Activated T-cell treated with anti-CD3 and anti-CD28 coated beads for 1 hour (primary cell): Measurements from ENCODE around the gene RASA3.

Experiments
- DNase-seq: peaks from one replicate; pipeline ENCODE4 v3.0.0-alpha.2; 2020; ENCODE audit warnings: low read depth

RASA3 gene

DNA sequence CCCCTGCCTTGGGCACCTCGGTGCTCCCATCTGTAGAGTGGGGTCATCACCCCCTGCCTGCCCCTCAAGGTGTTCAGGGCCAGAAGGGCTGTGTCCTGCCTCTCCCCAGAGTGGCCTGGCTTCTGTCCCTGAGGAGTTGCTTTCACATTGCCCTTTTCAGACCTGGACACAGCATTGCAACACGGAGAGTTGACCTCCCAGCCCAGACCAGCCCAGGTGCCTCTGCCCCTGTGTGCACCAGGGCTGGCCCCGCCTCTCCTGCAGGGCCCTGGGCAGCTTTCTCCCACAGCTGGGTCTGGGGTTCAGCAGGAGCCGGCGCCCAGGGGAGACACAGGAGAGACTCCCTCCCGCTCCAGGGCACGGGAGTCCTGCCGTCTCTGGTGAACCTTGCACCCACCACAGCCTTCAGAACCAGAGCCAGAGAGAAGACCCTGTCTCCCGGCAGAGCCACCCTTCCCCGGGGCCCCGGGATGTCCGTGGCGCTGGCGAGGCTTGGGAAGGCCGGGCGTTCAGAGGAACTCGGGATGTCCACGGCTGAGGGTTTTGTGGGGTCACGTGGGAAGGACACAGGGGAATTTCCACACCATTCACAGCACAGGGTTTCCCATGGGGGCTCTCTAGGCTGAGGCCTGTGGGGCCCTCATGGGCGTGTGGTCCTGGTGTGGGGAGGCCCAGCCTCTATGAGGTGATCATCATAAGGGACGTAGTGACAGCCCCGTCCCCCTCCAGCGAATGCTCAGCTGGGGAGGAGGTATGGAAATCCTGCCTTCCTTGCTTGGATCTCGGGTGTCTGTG, 181.8 kb downstream of the RASA3 start:
- DNase-seq = no peak

DNA sequence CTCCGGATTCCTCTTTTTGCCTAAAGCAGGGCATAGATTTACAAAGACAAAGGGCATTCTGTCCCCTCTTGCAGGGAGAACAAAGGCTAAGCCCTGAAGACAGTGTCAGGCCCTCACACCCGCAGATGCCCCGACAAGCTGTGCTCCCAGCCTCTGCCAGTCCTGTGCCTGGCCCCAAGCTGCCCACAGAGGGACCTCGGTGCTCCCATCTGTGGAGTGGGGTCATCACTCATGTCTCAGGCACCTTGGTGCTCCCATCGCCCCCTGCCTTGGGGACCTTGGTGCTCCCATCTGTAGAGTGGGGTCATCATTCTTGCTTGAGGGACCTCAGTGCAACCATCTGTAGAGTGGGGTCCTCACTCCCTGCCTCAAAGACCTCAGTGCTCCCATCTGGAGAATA, 182.9 kb downstream of the RASA3 start:
- DNase-seq = no peak

DNA sequence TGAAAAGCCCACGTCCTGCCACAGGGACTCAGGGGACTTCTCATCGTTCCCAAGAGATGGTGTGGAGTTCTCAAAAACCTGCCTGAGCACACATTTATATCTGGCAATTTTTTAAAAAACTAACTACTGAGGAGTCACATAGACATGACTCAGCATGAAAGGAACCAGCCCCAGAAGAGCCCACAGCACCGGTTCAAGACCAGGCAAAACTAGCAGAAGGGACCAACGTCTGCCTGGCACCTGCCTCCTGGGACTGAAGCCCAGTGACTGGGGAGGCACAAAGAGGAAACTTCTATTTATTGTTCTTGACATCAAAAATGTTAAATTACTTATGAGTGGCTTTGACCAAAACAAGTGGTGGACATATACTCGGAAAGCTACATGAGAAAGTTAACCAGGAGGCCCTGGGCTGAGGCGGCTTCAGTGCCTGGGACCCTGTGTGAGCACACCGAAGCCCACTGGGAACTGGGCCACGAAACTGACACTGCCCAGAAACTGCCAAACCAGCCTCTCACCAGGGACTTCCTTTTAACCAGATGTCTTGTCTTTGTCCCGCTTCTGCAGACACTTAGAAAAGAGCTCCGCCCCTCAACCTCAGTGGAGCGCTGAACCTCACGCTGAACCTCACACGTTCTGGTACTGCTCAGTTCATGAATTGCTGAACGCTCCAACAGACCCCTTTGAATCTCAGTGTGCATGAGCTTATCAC, 184.2 kb downstream of the RASA3 start:
- DNase-seq = no peak

DNA sequence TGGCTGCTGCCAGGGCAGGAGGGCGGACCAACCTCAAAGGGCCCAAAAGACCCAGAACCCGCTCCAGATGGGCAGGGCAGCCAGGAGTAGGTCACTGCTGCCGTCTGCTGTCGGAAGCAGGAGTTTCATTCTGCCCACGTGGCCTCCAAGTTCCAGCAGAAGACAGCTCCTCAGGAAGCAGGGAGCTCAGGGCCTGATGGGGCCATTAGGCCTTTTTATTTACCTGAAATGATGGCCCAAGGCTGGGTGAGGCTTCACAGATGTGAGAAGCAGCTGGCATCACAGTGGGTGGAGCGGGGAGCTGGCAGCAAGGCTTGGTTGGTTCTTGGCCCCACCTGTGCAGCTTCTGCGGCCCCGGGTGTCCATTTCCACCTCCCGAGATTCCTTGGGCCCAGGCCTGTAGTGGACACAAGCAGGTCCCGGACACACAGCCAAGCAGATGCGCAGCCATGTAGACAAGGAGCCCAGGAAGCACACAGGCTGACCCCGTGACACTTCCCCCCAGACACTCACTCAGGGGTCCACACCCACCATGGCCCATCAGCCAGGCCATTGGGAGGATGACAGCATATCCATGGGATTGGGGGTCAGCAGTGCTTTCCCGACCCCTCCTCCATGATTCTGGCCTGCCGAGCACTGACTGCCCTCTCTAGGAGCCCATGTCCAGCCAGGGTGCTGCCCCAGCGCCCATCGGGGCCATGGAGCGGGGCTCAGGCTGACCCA, 185.0 kb downstream of the RASA3 start:
- DNase-seq = no peak

DNA sequence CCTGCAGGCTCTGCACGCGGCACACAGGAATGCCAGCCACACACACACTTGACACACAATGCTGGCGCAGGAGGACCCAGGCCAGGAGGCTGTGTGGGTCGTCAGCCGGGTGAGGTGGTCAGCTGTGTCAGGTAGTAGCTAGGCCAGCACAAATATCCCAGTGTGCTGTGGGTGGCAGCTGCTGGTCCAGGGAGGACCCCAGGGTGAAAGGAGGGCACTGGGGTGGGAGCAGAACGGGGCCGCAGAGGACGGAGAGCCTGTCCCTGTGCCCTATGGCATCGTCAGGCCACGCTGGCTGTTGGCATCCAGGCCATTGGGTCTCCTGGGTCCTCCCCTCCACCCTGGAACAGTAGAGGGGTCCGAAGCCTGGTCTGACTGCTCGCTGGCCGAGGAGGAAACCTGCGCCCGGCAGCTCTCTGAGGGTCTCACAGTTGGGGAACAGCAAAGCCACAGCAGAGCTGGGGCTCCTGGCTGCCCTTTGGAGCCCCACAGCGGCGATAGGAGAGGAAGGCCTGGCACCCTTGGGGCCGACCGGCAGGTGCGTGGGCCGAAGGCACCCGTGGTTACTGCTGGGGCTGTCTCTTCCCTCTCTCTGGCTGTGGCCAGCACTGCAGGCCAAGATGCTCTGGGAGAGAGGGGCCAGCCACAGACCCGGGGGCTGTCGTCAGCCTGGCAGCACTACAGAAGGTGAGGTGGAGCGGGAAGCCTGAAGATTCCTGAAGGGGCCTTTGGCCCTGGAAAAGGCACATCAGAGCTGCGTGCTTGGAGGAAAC, 185.8 kb downstream of the RASA3 start:
- DNase-seq = no peak

DNA sequence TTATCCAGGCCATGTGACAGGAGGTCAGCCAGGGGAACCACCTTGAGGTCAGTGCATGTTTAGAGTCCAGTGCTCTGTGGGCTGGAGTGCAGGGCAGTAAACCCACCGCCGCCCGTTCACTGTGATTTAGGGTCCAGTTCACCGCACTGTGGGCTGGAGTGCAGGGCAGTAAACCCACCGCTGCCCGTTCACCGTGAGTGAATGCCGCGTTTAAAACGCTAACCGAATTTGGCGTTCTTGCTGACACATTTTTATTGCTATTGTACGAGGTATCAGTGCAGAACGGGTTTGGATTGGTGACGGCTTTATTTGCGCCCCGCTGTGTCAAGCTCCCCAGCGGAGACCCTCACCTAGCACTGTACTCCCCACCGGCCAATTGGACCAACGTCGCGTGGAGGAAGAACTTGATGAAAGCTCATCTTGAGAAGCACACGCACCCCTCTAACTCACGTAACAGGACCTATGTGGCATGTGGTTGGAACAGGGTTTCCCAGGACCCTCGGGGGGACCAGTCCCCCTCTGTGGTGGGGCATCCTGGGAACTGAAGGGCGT, 186.5 kb downstream of the RASA3 start:
- DNase-seq = no peak

DNA sequence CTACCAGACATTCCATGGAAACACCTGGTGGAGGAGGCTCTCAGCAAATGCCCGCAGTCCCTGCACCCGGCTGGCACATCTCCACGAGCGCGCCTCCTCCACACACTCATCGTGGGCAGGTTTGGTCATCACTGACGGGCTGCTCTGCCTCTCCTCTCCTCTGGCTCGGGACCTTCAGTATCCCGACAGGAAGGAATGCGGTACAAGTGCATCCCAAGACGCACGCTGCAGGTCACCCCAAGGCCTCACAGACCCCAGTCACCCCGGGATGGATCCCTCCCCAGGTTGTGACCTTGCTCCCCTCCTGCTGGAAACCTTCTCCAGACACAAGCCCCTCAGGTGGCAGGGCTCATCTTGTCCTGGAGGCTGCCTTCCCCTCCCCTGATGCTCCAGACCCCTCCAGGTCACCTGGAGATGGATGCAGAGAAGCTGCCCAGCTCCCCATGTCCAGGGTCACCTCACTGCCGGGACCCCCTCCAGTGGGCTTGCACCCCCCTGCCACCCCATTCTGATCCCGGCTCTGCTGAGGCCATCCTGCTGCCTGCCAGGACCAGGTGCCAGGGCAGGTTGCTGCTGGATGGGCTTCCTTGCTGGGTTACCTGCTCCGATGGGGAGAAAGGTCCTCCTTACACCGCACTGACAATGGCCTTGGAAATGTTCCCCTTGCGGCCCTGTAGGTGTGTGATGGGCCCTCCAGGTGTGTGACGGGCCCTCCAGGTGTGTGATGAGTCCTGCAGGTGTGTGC, 188.4 kb downstream of the RASA3 start:
- DNase-seq = no peak

DNA sequence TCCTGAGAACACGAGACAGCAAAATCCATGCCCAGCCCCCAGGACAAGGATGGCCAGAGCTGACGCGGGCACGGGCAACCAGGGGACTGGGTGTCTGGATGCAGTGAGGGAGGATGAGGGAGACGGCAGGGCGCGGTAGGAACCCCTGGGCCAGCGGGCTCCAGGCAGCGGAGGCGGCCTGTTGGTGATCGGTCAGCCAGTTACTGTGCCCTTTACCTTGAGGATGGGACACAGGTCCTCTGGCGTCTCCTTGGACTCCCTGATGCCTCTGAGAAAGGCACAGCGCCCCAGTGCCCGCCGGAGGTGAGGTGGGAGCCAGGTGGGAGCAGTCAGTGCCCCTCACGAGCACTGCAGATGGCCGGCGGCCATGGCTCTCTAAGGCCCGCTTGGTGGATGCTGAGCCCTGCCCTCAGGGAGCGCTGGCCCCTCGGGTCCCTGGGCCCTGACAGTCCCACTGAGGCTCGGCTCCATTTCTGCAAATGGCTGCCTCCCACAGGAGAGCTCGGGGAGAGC, 189.8 kb downstream of the RASA3 start:
- DNase-seq = no peak

DNA sequence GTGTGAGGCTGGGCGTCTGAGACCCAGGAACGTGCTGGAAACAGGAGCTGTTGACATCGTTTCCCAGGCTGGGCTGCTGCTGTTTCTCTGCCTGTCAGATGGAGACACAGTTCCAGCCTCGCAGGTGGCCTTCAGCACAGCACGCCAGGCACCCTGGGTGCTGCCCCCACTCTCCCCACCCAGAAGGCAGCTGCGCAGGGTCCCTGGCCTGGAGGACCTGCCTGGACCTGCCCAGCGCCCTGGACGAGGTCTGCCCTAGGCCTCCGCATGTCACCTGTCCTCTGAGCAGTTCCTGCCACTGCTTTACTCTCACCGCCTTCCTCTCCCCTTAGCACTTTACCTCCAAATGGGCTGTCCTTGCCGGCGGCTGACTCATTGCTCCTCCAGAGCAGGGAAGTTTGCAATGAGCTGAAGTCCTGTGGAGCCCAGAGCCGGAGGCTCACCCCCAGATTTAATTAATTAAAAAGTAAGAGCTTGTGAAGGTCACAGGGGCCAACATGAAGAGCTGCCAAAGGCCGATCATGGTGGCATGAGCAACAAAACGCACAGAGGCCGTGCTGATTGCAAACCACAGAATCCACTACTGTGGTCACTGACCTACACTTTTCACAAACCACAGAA, 190.7 kb downstream of the RASA3 start:
- no peak for DNase-seq

DNA sequence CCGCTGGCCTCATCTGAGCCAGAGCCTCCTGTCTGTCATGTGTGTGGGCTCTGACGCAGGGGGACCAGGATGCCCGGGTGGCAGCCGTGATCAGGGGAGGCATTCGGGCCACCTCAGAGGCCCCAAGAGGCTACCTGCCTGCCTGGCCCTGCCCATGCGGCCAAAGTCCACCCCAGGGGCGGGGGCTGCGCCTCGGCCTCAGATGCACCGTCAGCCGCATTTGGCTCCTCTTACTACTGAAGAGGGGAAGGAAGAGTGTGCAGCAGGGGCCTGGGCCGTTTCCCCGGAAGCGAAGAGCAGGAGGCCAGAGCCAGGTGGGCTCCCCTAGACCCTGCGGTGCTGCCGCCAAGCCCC, 192.5 kb downstream of the RASA3 start:
- DNase-seq = no peak

DNA sequence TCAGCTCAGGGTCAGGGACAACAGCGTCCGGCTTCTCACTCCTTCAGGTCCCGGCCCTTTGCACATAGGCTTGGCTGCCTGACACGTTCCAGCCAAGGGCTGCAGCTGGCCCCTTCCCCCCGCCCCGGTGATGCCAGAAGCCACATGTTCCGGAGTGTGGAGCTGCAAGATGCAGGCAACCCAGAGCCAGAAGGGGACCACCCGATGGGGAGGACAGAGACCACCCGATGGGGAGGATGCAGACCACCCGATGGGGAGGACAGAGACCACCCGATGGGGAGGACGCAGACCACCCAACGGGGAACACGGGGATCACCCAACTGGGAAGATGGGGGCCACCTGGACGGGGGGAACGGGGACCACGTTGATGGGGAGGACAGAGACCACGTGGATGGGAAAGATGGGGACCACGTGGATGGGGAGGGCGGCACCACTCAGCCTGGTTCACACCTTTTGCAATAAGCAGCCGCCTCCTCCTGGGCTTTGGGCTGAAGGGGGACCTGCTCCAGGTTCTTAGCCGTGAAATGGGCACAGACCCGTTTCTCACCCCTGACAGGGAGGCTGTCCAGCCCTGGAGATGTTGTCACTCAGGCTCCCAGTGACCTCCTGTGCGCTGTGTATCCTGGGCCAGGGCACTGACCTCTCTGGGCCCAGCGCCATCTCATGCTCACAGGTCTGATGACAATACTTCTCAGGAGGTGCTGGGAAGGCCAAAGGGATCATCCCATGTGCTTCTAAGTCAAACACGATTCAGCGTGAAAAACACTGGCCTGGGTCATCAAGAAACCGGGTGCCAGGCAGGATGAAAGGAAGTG, 193.1 kb downstream of the RASA3 start:
- no peak for DNase-seq

DNA sequence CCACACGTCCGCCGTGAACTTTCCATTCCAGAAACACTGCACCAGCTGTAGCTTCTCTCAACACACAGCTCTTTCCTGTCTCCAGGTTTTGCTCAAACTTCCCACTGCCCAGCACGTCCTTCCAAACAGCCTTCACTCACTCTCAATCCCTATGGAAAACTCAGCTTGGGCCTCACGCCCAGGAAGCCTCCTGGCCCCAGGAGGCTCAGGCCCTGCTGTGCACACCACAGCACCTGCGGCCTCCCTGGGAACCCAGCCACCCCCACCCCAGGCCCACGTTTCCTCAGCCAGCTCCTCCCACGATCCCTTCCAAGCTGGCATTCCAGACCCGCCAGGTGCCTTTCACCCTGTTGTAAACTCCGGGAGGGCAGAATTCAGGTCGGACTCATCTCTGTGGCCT, 193.7 kb downstream of the RASA3 start:
- no peak for DNase-seq

DNA sequence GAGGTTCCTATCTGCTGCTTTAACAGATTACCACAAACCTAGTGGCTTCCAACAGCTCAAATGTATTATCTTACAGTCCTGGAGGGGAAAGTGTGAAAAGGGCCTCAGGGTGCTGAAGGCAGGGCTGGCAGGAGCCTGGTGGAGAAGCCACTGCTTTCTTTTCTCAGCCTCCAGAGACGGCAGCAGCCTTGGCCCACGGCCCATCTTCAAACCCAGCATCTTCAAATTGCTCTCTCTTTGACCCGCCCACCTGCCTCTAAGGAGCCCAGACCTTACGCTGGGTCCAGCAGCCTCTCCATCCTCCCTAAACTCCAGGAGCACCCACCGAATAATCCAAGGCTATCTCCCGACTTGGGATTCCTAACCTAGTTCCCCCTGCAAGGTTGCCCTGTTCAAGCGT, 194.2 kb downstream of the RASA3 start:
- no peak for DNase-seq

DNA sequence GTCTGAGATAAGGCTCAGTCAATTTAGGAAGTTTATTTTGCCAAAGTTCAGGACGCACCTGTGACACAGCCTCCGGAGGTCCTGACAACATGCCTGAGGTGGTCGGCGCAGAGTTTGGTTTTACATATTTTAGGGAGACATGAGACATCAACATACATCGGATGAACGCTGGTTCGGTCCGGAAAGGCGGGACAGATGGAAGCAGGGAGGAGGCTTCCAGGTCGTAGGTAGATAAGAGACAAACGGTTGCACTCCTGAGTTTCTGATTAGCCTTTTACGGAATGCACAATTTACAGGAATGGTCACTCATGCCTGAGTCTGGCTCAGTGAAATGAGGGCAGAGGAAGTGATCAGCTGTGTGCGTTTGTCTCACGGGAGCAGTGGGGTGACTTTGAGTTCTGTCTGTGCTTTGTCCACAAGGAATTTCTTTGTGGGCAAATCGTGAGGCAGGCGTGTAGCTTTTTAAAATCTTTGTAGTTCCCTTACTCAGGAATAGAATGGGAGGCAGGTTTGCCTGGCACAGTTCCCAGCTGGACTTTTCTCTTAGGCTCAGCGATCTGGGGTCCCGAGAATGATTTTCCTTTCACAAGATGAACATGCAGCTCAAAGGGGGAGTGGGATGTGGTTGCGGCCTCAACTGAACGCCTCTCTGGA, 194.8 kb downstream of the RASA3 start:
- DNase-seq = no peak

DNA sequence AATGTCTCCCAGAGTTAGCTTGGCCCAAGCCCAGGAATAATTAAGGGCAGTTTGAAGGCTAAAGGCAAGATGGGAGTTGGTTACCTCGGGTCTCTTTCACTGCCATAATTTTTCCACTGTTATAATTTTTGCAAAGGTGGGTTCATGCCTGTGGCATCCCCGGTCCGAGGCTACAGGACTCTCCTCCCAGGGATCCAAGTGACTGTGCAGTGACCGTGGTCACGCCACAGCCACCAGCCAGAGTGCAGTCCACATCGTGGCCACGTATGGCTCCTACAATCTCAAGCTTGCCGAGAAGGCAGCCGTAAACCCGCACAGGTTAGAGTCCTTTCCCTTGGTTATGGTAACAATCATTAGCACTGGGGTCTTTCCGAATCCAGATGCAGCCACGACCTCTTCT, 195.3 kb downstream of the RASA3 start:
- no peak for DNase-seq

DNA sequence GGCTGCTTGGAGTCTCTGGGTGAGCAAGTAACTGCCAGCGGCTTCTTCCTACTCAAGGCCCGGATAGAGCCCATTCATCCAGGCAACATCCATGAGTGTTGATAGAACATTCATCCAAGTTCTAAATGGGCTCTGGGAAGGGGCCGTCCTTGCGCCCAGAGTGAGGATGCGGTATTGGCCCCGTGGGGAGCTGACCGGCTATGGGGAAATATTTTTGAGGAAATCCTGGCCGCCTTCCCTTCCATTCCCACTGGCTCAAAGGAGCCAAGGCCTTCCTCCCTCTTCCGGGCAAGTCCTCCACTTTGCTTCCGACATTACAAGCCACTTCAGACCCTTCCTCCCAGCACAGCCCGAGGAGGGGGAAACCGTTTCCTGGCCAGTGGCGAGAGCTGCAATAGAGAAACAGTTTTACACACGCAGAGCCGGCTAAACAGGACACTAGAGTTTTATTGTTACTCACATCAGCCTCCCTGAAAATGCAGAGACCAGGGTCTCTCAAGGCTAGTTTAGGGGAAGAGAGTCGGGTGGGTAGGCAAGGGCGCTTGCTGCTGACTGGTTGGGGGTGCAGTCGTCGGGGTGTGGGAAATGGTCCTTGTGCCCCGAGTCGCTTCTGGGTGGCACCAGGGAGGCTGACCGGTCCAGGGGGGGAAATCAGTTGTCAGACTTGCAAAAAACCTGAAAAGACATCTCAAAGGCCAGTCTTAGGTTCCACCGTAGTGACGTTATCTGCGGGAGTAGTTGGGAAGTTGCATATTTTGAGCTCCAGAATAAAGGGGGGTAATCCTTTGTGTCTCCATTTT, 196.1 kb downstream of the RASA3 start:
- no peak for DNase-seq

DNA sequence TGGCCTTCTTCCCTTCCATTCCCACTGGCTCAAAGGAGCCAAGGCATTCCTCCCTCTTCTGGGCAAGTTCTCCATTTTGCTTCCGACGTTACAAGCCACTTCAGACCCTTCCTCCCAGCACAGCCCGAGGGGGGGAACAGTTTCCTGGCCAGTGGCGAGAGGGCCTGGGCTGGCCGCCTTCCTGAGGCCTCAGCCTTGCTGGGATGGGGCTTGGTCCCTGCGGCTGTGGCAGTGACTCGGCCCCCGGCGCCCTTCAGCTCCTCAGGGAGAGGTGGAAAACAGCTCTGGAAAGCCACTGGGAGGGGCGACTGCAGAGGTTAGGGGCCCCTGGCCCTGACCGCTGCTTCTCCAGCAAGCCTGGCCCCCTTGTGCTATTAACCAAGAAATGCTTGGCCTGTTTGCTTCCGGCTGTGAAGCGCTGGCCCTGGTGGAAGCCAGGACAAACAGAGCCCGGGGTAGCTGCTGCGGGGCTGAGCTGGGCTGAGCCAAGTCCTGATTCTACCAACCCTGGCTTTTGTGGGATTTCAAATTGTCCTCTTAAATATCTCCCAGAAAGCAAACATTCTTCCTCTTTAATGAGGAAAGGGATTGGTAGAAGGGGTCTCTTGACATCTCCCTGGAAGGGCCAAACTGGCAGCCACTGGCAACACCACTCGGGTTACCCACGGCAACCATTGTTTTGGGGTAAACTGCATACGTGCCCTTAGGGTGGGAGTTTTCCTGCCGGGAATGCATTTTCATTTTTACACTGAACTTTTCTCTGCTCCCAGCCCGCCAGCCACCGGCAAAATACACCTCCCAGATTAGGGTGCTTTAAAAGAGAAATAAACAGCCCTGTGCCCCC, 197.2 kb downstream of the RASA3 start:
- DNase-seq = no peak
